ENCODE data around the gene ITPR2.

DNA sequence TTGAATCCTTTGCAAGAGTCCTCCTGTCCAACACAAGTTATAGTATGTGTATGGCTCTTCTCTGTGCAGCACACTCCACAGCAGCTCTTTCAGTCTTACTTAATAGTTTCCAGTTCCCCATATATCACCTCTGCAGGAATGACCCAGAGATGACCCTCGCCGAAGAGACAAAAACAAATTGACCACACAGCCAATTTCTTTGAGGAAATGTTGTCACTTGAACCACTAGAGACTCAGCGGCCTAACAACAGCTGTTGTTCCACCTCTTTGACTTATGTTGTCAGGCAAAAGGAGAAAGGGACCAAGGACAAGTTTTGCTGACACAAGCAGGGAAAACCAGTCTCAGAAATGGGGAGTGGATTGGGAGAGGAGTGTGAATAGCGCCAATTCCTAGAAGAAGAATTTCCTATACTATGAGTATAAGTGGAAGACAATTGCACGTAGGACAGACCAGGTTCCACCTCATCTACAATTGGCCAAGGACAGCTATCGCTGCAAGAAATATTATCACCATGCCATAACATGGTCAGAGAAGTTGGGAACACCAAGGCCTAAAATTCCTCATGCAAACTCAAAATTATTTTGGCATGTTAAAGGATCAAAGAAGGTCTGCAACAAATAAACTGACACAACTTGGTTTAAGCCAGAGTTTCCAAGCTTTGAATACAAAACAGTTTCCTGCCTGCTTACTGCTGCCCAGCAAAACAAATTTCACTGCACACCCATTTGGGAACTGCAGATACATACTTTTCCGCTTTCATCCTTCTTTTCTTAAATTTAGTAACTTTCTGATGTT, 41.7 kb upstream of the ITPR2 start:
- TF ChIP-seq POLR2AphosphoS5 (IDR thresholded peaks at IDR 0.05; ENCODE audit: low read depth, low read length) (no peak), TAF1 (IDR thresholded peaks at IDR 0.05; ENCODE audit: borderline replicate concordance, low read depth, low read length) (no peak)

Data from GM12892 (cell line).